Activated CD4-positive, alpha-beta T cell treated with anti-CD3 and anti-CD28 coated beads for 36 hours (primary cell): ENCODE results near the gene IQGAP2. TPM values are rescaled to one million over a fixed set of nuclear protein-coding genes. Genes with fewer than 3 reads are reported as not detected.

Experiments used
- ATAC-seq: fragments of 200-7000 bp; cut with Tn5 transposase; one replicate; pipeline ENCODE4 v1.10.0; 2021; ENCODE audit warnings: mild to moderate bottlenecking, moderate library complexity
- CTCF ChIA-PET: fragments of 350-600 bp; sonication (Branson Sonifier 250); formaldehyde crosslinking; loops from one replicate; lab custom pipeline; 2021; ENCODE audit warnings: antibody characterized with exemption; lab: Charles Lee
- POLR2A ChIA-PET: fragments of 350-600 bp; sonication (Branson Sonifier 250); formaldehyde crosslinking; loops from one replicate; lab custom pipeline; 2021; ENCODE audit warnings: antibody characterized with exemption, inconsistent platforms; lab: Charles Lee
- DNase-seq: peaks from one replicate; pipeline ENCODE4 v3.0.0-alpha.2; 2020
- H3K27ac Mint-ChIP-seq: one replicate; pipeline ENCODE4 v1.8.0; 2021; ENCODE audit warnings: mixed read lengths
- H3K27me3 Mint-ChIP-seq: one replicate; pipeline ENCODE4 v1.8.0; 2021; ENCODE audit warnings: mixed read lengths
- H3K36me3 Mint-ChIP-seq: one replicate; pipeline ENCODE4 v1.8.0; 2021; ENCODE audit warnings: low read depth, mixed read lengths
- H3K4me1 Mint-ChIP-seq: one replicate; pipeline ENCODE4 v1.8.0; 2021; ENCODE audit warnings: mixed read lengths
- H3K4me3 Mint-ChIP-seq: one replicate; pipeline ENCODE4 v1.8.0; 2021; ENCODE audit warnings: mild to moderate bottlenecking, moderate library complexity, mixed read lengths
- H3K9me3 Mint-ChIP-seq: one replicate; pipeline ENCODE4 v1.8.0; 2021; ENCODE audit warnings: low read depth, mixed read lengths
- intact Hi-C, 2 experiments: fragments of 100-400 bp; cut with DNase I in 1 of 2; cut with micrococcal nuclease in 1 of 2; formaldehyde crosslinking; loops; one replicate each; pipeline versions ENCODE4 v1.14.2 to v1.15.1; 2022 to 2024; cut with DNase I, micrococcal nuclease
- total RNA-seq, 2 experiments: library from RNA; stranded (reverse); gene quantifications; one replicate each; pipeline ENCODE4 v1.2.3, GENCODE V29; 2021

IQGAP2 gene
- total RNA-seq, 2 experiments from 2014 or later = 62.7 to 82.7 TPM

- no peaks in the 10 kb centered on the region for H3K27me3 Mint-ChIP-seq
- H3K9me3 Mint-ChIP-seq = no peaks in the 10 kb centered on the region
- ATAC-seq (no peak), DNase-seq (no peak)
- H3K36me3 Mint-ChIP-seq = peaks cover 22% of the 10 kb centered on the region
- H3K27ac Mint-ChIP-seq = no peak overlapping the region
- H3K4me1 Mint-ChIP-seq = peaks cover 23% of the 10 kb centered on the region
- no peak overlapping the region for H3K4me3 Mint-ChIP-seq
- CTCF ChIA-PET = interaction anchor here (1.3 kb wide), 1 partner anchor 172 kb away, joined by 3 read pairs; no protein-coding TSS in a partner anchor
- POLR2A ChIA-PET = no interaction called here
- intact Hi-C loops = no loop called here
Measured at GRCh38 chr5:76604838-76605237, 201.8 kb downstream of the IQGAP2 start.

GRCh38 chr5:76606701-76607100 lies 203.6 kb downstream of the IQGAP2 start:
- Mint-ChIP-seq H3K4me1 (peaks cover 23% of the 10 kb centered on the region), H3K36me3 (peaks cover 28% of the 10 kb centered on the region), H3K27me3 (no peaks in the 10 kb centered on the region), H3K4me3 (no peak overlapping the region), H3K9me3 (no peaks in the 10 kb centered on the region), H3K27ac (peak overlapping the region; percentile 58)
- ATAC-seq (peak; percentile 44), DNase-seq (no peak)
- ChIA-PET CTCF (interaction anchor here (0.6 to 3.2 kb wide), 5 partner anchors 11 to 168 kb away, joined by 3 to 16 read pairs (median 4); no protein-coding TSS in a partner anchor), POLR2A (interaction anchor here (0.5 kb wide), 1 partner anchor 393 kb away, joined by 7 read pairs; no protein-coding TSS in a partner anchor)
- intact Hi-C loops = no loop called here

- ATAC-seq (peak; percentile 49), DNase-seq (no peak)
- Mint-ChIP-seq H3K27ac (peak overlapping the region; percentile 58), H3K36me3 (peaks cover 31% of the 10 kb centered on the region), H3K9me3 (no peaks in the 10 kb centered on the region), H3K4me1 (peaks cover 23% of the 10 kb centered on the region), H3K4me3 (no peak overlapping the region), H3K27me3 (no peaks in the 10 kb centered on the region)
- CTCF ChIA-PET = interaction anchor here (0.6 to 3.2 kb wide), 4 partner anchors 10 to 167 kb away, joined by 3 to 16 read pairs (median 8); no protein-coding TSS in a partner anchor
- POLR2A ChIA-PET = interaction anchor here (0.5 kb wide), 1 partner anchor 393 kb away, joined by 7 read pairs; no protein-coding TSS in a partner anchor
- intact Hi-C loops = no loop called here
Measured at GRCh38 chr5:76607353-76607871, 204.3 kb downstream of the IQGAP2 start.

GRCh38 chr5:76608833-76609232 lies 205.7 kb downstream of the IQGAP2 start:
- Mint-ChIP-seq H3K4me1 (peaks cover 23% of the 10 kb centered on the region), H3K9me3 (no peaks in the 10 kb centered on the region), H3K4me3 (no peak overlapping the region), H3K27ac (peak overlapping the region; percentile 58), H3K36me3 (peaks cover 32% of the 10 kb centered on the region), H3K27me3 (no peaks in the 10 kb centered on the region)
- ChIA-PET POLR2A (interaction anchor here (0.6 kb wide), 1 partner anchor 207 kb away, joined by 3 read pairs; no protein-coding TSS in a partner anchor), CTCF (interaction anchor here (0.7 to 3.2 kb wide), 9 partner anchors 9 to 1281 kb away, joined by 3 to 11 read pairs (median 6); no protein-coding TSS in a partner anchor)
- DNase-seq (peak; percentile 15), ATAC-seq (peak; percentile 56)
- intact Hi-C loops = no loop called here

GRCh38 chr5:76610196-76610595 lies 207.1 kb downstream of the IQGAP2 start:
- peaks cover 20% of the 10 kb centered on the region for H3K4me1 Mint-ChIP-seq
- no peaks in the 10 kb centered on the region for H3K27me3 Mint-ChIP-seq
- DNase-seq (no peak), ATAC-seq (no peak)
- H3K36me3 Mint-ChIP-seq = peaks cover 24% of the 10 kb centered on the region
- H3K27ac Mint-ChIP-seq = no peak overlapping the region
- no peaks in the 10 kb centered on the region for H3K9me3 Mint-ChIP-seq
- intact Hi-C loops = no loop called here
- H3K4me3 Mint-ChIP-seq = no peak overlapping the region
- ChIA-PET CTCF (interaction anchor here (1.0 to 3.9 kb wide), 6 partner anchors 10 to 181 kb away, joined by 3 to 12 read pairs (median 5); no protein-coding TSS in a partner anchor), POLR2A (no interaction called here)

- no peaks in the 10 kb centered on the region for H3K27me3 Mint-ChIP-seq
- peaks cover 27% of the 10 kb centered on the region for H3K36me3 Mint-ChIP-seq
- peaks cover 9% of the 10 kb centered on the region for H3K4me1 Mint-ChIP-seq
- ATAC-seq = no peak
- ChIA-PET CTCF (interaction anchor here (0.9 to 3.9 kb wide), 2 partner anchors 29 to 162 kb away, joined by 3 to 12 read pairs; no protein-coding TSS in a partner anchor), POLR2A (no interaction called here)
- H3K4me3 Mint-ChIP-seq = no peak overlapping the region
- intact Hi-C loops = no loop called here
- H3K9me3 Mint-ChIP-seq = no peaks in the 10 kb centered on the region
- no peak overlapping the region for H3K27ac Mint-ChIP-seq
- no peak for DNase-seq
Measured at GRCh38 chr5:76612942-76613341, 209.9 kb downstream of the IQGAP2 start.

GRCh38 chr5:76615759-76616158 lies 212.7 kb downstream of the IQGAP2 start:
- ChIA-PET POLR2A (no interaction called here), CTCF (interaction anchor here (0.9 to 3.0 kb wide), 3 partner anchors 9 to 159 kb away, joined by 5 to 11 read pairs (median 7); no protein-coding TSS in a partner anchor)
- Mint-ChIP-seq H3K4me1 (peaks cover 7% of the 10 kb centered on the region), H3K27me3 (no peaks in the 10 kb centered on the region), H3K4me3 (no peak overlapping the region), H3K9me3 (no peaks in the 10 kb centered on the region), H3K36me3 (peaks cover 28% of the 10 kb centered on the region), H3K27ac (no peak overlapping the region)
- no peak for ATAC-seq
- no peak for DNase-seq
- intact Hi-C loops = no loop called here

- intact Hi-C loops = no loop called here
- POLR2A ChIA-PET = no interaction called here
- peaks cover 24% of the 10 kb centered on the region for H3K36me3 Mint-ChIP-seq
- no peaks in the 10 kb centered on the region for H3K27me3 Mint-ChIP-seq
- H3K4me3 Mint-ChIP-seq = no peak overlapping the region
- DNase-seq (no peak), ATAC-seq (no peak)
- CTCF ChIA-PET = interaction anchor here (1.2 to 3.0 kb wide), 3 partner anchors 9 to 16 kb away, joined by 7 to 11 read pairs (median 7); no protein-coding TSS in a partner anchor
- no peaks in the 10 kb centered on the region for H3K9me3 Mint-ChIP-seq
- peaks cover 7% of the 10 kb centered on the region for H3K4me1 Mint-ChIP-seq
- H3K27ac Mint-ChIP-seq = no peak overlapping the region
Measured at GRCh38 chr5:76616206-76616605, 213.1 kb downstream of the IQGAP2 start.

- no peaks in the 10 kb centered on the region for H3K9me3 Mint-ChIP-seq
- ATAC-seq = no peak
- DNase-seq = no peak
- intact Hi-C loops = no loop called here
- peaks cover 9% of the 10 kb centered on the region for H3K4me1 Mint-ChIP-seq
- H3K27ac Mint-ChIP-seq = no peak overlapping the region
- peaks cover 21% of the 10 kb centered on the region for H3K36me3 Mint-ChIP-seq
- H3K27me3 Mint-ChIP-seq = no peaks in the 10 kb centered on the region
- no peak overlapping the region for H3K4me3 Mint-ChIP-seq
- ChIA-PET CTCF (interaction anchor here (1.2 to 3.0 kb wide), 2 partner anchors 10 to 15 kb away, joined by 7 to 11 read pairs; no protein-coding TSS in a partner anchor), POLR2A (no interaction called here)
Measured at GRCh38 chr5:76617229-76617628, 214.1 kb downstream of the IQGAP2 start.

- H3K4me3 Mint-ChIP-seq = no peak overlapping the region
- no peak overlapping the region for H3K27ac Mint-ChIP-seq
- ChIA-PET CTCF (interaction anchor here (3.0 kb wide), 1 partner anchor 10 kb away, joined by 11 read pairs; no protein-coding TSS in a partner anchor), POLR2A (no interaction called here)
- peaks cover 18% of the 10 kb centered on the region for H3K36me3 Mint-ChIP-seq
- peaks cover 9% of the 10 kb centered on the region for H3K4me1 Mint-ChIP-seq
- H3K9me3 Mint-ChIP-seq = no peaks in the 10 kb centered on the region
- intact Hi-C loops = no loop called here
- ATAC-seq = no peak
- no peak for DNase-seq
- H3K27me3 Mint-ChIP-seq = no peaks in the 10 kb centered on the region
Measured at GRCh38 chr5:76617675-76618074, 214.6 kb downstream of the IQGAP2 start.

- H3K27ac Mint-ChIP-seq = no peak overlapping the region
- no peak for DNase-seq
- intact Hi-C loops = no loop called here
- H3K4me1 Mint-ChIP-seq = peaks cover 13% of the 10 kb centered on the region
- no peaks in the 10 kb centered on the region for H3K9me3 Mint-ChIP-seq
- peak; percentile 72 for ATAC-seq
- POLR2A ChIA-PET = no interaction called here
- no peak overlapping the region for H3K4me3 Mint-ChIP-seq
- H3K36me3 Mint-ChIP-seq = peaks cover 16% of the 10 kb centered on the region
- no peaks in the 10 kb centered on the region for H3K27me3 Mint-ChIP-seq
- CTCF ChIA-PET = interaction anchor here (0.5 to 2.0 kb wide), 4 partner anchors 11 to 784 kb away, joined by 3 to 7 read pairs (median 4); no protein-coding TSS in a partner anchor
Measured at GRCh38 chr5:76620166-76620565, 217.1 kb downstream of the IQGAP2 start.
